ENCODE data around the gene TOX3. TPM values are rescaled to one million over a fixed set of nuclear protein-coding genes. Genes with fewer than 3 reads are reported as not detected.

TOX3 gene
- total and polyA plus RNA-seq, 7 donors = 0.03 to 0.10 TPM; not detected in 5

GRCh38 chr16:52497067-52497816, 49.7 kb downstream of the TOX3 start:
- no peak overlapping the region for H3K4me3 ChIP-seq
- no peaks in the 10 kb centered on the region for H3K36me3 ChIP-seq (ENCODE audit: insufficient read depth in 1 of 2, low read depth in 1 of 2)
- no peaks in the 10 kb centered on the region for H3K4me1 ChIP-seq
- TF ChIP-seq CTCF (IDR thresholded peaks at IDR 0.05) = no peak
- 47 to 69% (median 49%) methylated on average over 1 of the region's 1 CpG for WGBS, 3 donors
- no peak for ATAC-seq
- H3K9me3 ChIP-seq = no peaks in the 10 kb centered on the region
- H3K27ac ChIP-seq = no peak overlapping the region
- intact Hi-C loops (cut with DNase I) = no loop called here
- no peaks in the 10 kb centered on the region for H3K27me3 ChIP-seq (ENCODE audit: insufficient read depth in 3 of 3, low read length in 2 of 3)
- no peak for DNase-seq

- no peaks in the 10 kb centered on the region for H3K27me3 ChIP-seq (ENCODE audit: insufficient read depth in 3 of 3, low read length in 2 of 3)
- DNase-seq = no peak
- H3K4me3 ChIP-seq = no peak overlapping the region
- H3K27ac ChIP-seq = no peak overlapping the region
- 44 to 62% (median 50%) methylated on average over 6 of the region's 6 CpGs for WGBS, 3 donors
- TF ChIP-seq CTCF (IDR thresholded peaks at IDR 0.05) = no peak
- intact Hi-C loops (cut with DNase I) = no loop called here
- no peaks in the 10 kb centered on the region for H3K36me3 ChIP-seq (ENCODE audit: insufficient read depth in 1 of 2, low read depth in 1 of 2)
- H3K9me3 ChIP-seq = no peaks in the 10 kb centered on the region
- ATAC-seq = no peak
- H3K4me1 ChIP-seq = no peaks in the 10 kb centered on the region
These were observed 50.7 kb downstream of the TOX3 start for GRCh38 chr16:52496051-52496876.

GRCh38 chr16:52494621-52495020, 52.3 kb downstream of the TOX3 start:
- Histone ChIP-seq H3K27me3 (ENCODE audit: insufficient read depth in 3 of 3, low read length in 2 of 3) (no peaks in the 10 kb centered on the region), H3K27ac (no peak overlapping the region), H3K4me1 (no peaks in the 10 kb centered on the region), H3K4me3 (no peak overlapping the region), H3K36me3 (ENCODE audit: insufficient read depth in 1 of 2, low read depth in 1 of 2) (no peaks in the 10 kb centered on the region), H3K9me3 (no peaks in the 10 kb centered on the region)
- DNase-seq (no peak), ATAC-seq (no peak)
- intact Hi-C loops (cut with DNase I) = no loop called here
- no peak for TF ChIP-seq CTCF (IDR thresholded peaks at IDR 0.05)
- WGBS, 3 donors = 97 to 98% (median 97%) methylated on average over 3 of the region's 3 CpGs

GRCh38 chr16:52494145-52494544, 52.8 kb downstream of the TOX3 start:
- TF ChIP-seq CTCF (IDR thresholded peaks at IDR 0.05) = no peak
- no peak for ATAC-seq
- WGBS, 3 donors = 86 to 91% (median 88%) methylated on average over 4 of the region's 4 CpGs
- H3K27me3 ChIP-seq (ENCODE audit: insufficient read depth in 3 of 3, low read length in 2 of 3) = no peaks in the 10 kb centered on the region
- no peak for DNase-seq
- H3K4me3 ChIP-seq = no peak overlapping the region
- no peaks in the 10 kb centered on the region for H3K4me1 ChIP-seq
- no peaks in the 10 kb centered on the region for H3K9me3 ChIP-seq
- no peaks in the 10 kb centered on the region for H3K36me3 ChIP-seq (ENCODE audit: insufficient read depth in 1 of 2, low read depth in 1 of 2)
- no peak overlapping the region for H3K27ac ChIP-seq
- intact Hi-C loops (cut with DNase I) = no loop called here

Data from psoas muscle (tissue), 8 donors.